AG09319 (cell line): ENCODE results near the gene L3MBTL4.

Experiments used
- DNase-seq: peaks from one replicate; pipeline ENCODE4 v3.0.0-alpha.2; 2010; ENCODE audit warnings: low read depth; ENCODE audit errors: extremely low read depth
- CTCF ChIP-seq: IDR thresholded peaks from 2 replicates; pipeline ENCODE4 v1.5.1; 2011; ENCODE audit warnings: low read depth, mild to moderate bottlenecking, inconsistent platforms, low read length, moderate library complexity

The L3MBTL4 gene

DNA sequence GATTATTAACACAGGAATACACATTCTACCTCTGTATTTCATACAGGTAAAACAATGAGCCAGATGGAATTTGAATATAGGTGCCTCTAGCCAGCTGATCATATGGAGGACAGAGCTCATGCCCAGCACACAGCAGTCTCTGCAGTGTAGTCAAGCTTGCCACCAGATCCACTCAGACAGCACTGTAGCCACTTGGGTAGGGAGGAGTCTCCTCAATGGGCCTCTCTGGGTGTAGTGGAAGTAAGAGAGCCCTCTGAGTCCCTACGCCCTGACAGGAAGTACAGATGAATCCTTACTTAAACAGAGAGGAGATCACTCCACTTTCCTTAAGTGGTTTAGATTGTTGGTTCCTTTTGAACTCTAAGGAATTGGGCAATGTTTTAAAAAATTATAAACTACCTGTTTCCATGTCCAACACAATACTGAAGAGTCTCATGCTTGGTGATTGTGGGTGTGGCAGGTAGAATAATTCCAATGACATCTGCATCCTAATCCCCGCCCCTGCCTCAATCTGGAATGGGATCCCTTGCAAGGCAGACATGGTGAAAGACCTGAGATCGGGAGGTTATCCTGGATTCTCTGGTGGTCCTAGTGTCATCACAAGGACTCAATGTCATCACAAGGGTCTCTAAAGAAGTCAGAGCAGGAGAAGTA, 496.4 kb downstream of the L3MBTL4 start:
- no peak for DNase-seq
- TF ChIP-seq CTCF, result no peak

DNA sequence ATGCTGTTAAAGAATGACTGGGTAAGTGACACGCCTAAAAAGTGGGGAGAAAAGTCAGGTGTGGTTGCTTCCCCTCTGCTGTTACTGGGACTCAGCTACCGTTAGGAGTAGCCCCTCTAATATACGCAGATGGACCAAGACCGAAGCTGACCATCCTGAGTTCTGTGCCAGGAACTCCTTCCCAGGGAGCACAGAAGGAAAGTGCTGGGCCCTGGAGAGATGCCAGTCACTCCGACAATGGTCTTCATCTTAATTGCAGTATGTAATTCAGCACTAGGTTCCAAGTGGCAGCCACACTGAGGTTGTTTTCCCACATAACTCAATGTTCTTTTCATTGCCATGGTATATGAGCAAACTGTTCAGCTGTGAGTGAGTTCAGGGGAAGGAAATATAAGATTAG, 499.8 kb downstream of the L3MBTL4 start:
- TF ChIP-seq CTCF, result no peak
- DNase-seq, result no peak

DNA sequence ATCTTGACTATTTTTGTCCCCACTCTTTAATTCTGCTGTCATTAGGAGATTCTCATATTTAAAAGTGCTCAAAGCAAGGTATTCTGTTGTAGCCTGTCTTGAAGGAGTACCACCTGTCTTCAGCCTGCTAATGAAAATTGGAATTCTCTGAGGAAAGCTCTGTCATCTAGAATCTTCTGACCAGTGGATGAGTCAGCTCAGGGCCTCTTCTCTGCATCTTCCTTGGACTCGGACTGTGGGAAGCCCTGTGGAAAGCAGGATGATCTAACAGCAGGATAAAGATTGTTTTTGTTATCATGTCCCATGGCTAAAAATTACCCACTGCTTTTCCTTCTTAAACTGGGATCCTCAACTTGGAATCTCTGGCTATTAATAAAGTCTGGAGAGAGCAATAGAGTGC, 500.7 kb downstream of the L3MBTL4 start:
- no peak for DNase-seq

DNA sequence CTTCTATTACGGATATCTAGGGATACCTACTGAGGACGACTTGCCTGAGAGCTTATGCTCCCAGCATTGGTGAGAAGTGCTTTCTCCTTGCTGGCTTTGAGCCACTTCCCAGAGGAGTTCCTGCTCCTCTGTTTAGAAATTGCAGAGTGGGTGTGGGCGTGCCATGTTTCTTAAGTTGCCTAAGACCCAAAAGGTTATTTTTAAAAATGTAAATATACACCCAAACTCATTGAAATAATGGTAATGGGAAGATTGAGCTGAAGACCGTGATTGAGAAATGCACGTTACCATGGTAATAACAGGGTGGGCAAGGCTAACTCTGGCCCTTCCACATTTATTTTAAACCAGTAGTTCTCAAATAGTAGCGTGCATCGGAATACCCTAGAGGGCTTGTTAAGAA, 502.1 kb downstream of the L3MBTL4 start:
- no peak for DNase-seq
- TF ChIP-seq CTCF, result no peak

More for the DNA sequence above, 500.7 kb downstream of the L3MBTL4 start:
- no peak for TF ChIP-seq CTCF

DNA sequence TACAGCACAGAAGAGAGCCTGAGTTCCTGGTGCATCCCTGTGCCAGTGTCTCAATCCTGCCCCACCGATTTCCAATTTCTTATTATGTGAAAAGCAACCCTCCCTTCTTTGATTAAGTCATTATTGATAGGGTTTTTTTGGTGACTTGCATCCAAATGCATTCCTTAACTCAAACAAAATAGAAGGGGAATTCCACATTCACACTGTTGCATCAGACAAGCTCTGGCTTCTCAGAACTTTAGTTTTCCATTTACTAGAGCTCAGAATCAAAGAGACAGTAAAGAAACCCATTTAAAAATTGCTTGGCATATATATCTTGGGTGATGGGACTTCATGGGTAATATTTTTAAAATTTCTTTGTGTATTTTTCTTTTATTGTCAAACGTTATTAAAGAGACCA, 505.6 kb downstream of the L3MBTL4 start:
- no peak for TF ChIP-seq CTCF
- no peak for DNase-seq
